ENCODE data around the gene ABHD17B. TPM values are rescaled to one million over a fixed set of nuclear protein-coding genes. Genes with fewer than 3 reads are reported as not detected.

ABHD17B gene
- total RNA-seq, 4 donors from 2014 or later, result 21.2 to 24.7 (median 22.2) TPM

GRCh38 chr9:71826279-71826678 lies 84.7 kb downstream of the ABHD17B start:
- intact Hi-C loops (cut with DNase I), result no loop called here
- no peak for DNase-seq
- Histone ChIP-seq H3K4me3 (no peak overlapping the region), H3K9me3 (no peaks in the 10 kb centered on the region), H3K4me1 (no peaks in the 10 kb centered on the region), H3K27ac (no peak overlapping the region), H3K36me3 (no peaks in the 10 kb centered on the region), H3K27me3 (no peaks in the 10 kb centered on the region)
- TF ChIP-seq CTCF (IDR thresholded peaks at IDR 0.05) (no peak), POLR2A (IDR thresholded peaks at IDR 0.05) (no peak)
- 31 to 38% methylated on average over 2 of the region's 2 CpGs for WGBS, 2 donors

- H3K9me3 ChIP-seq, result no peaks in the 10 kb centered on the region
- no peak for TF ChIP-seq POLR2A (IDR thresholded peaks at IDR 0.05)
- no peak for TF ChIP-seq CTCF (IDR thresholded peaks at IDR 0.05)
- intact Hi-C loops (cut with DNase I), result no loop called here
- H3K36me3 ChIP-seq, result no peaks in the 10 kb centered on the region
- WGBS, 2 donors, result 70 to 82% methylated on average over 4 of the region's 4 CpGs
- no peak for DNase-seq
- H3K27me3 ChIP-seq, result no peaks in the 10 kb centered on the region
- peaks cover 0 to 4% (median 0%) of the 10 kb centered on the region in 3 donors for H3K4me1 ChIP-seq
- H3K4me3 ChIP-seq, result no peak overlapping the region
- H3K27ac ChIP-seq, result no peak overlapping the region
Observed at GRCh38 chr9:71824257-71824656, 86.7 kb downstream of the ABHD17B start.

- Histone ChIP-seq H3K9me3 (no peaks in the 10 kb centered on the region), H3K27me3 (no peaks in the 10 kb centered on the region), H3K4me1 (peaks cover 0 to 4% (median 0%) of the 10 kb centered on the region in 3 donors), H3K36me3 (no peaks in the 10 kb centered on the region), H3K4me3 (no peak overlapping the region), H3K27ac (no peak overlapping the region)
- DNase-seq, result no peak
- TF ChIP-seq POLR2A (IDR thresholded peaks at IDR 0.05) (no peak), CTCF (IDR thresholded peaks at IDR 0.05) (no peak)
- intact Hi-C loops (cut with DNase I), result no loop called here
Observed at GRCh38 chr9:71822935-71823334, 88.1 kb downstream of the ABHD17B start.

GRCh38 chr9:71822456-71822855 lies 88.5 kb downstream of the ABHD17B start:
- 74 to 81% methylated on average over 3 of the region's 3 CpGs for WGBS, 2 donors
- intact Hi-C loops (cut with DNase I), result no loop called here
- Histone ChIP-seq H3K4me1 (peaks cover 0 to 4% (median 0%) of the 10 kb centered on the region in 3 donors), H3K27ac (no peak overlapping the region), H3K9me3 (no peaks in the 10 kb centered on the region), H3K36me3 (no peaks in the 10 kb centered on the region), H3K27me3 (no peaks in the 10 kb centered on the region), H3K4me3 (no peak overlapping the region)
- no peak for DNase-seq
- TF ChIP-seq CTCF (IDR thresholded peaks at IDR 0.05) (no peak), POLR2A (IDR thresholded peaks at IDR 0.05) (no peak)

- H3K4me3 ChIP-seq, result no peak overlapping the region
- no peak for DNase-seq
- 85 to 89% methylated on average over 3 of the region's 3 CpGs for WGBS, 2 donors
- intact Hi-C loops (cut with DNase I), result no loop called here
- TF ChIP-seq POLR2A (IDR thresholded peaks at IDR 0.05) (no peak), CTCF (IDR thresholded peaks at IDR 0.05) (no peak)
- peaks cover 0 to 4% (median 0%) of the 10 kb centered on the region in 3 donors for H3K4me1 ChIP-seq
- H3K27me3 ChIP-seq, result no peaks in the 10 kb centered on the region
- no peaks in the 10 kb centered on the region for H3K9me3 ChIP-seq
- H3K27ac ChIP-seq, result no peak overlapping the region
- H3K36me3 ChIP-seq, result no peaks in the 10 kb centered on the region
Observed at GRCh38 chr9:71821405-71821804, 89.6 kb downstream of the ABHD17B start.
